Measurements from ENCODE around the gene SLC2A11. TPM values are rescaled to one million over a fixed set of nuclear protein-coding genes. Genes with fewer than 3 reads are reported as not detected.

SLC2A11 gene
- total RNA-seq, 1 experiment from 2014 or later: 4.9 TPM

GRCh38 chr22:23896523-23897186, 39.0 kb downstream of the SLC2A11 start:
- Histone ChIP-seq H3K9me3 (ENCODE audit: low read depth, low read length, poor library complexity, severe bottlenecking) (no peaks in the 10 kb centered on the region), H3K4me1 (ENCODE audit: insufficient read depth, low read length, poor library complexity, severe bottlenecking) (peaks cover 14% of the 10 kb centered on the region), H3K36me3 (ENCODE audit: insufficient read depth, low read length, poor library complexity, severe bottlenecking) (peaks cover 22% of the 10 kb centered on the region), H3K27ac (ENCODE audit: low read depth, low read length, poor library complexity, severe bottlenecking) (peak overlapping the region; percentile 95), H3K4me3 (ENCODE audit: low read depth, low read length, poor library complexity, severe bottlenecking) (no peak overlapping the region), H3K27me3 (replicated peaks; ENCODE audit: insufficient read depth, low read depth, low read length, poor library complexity) (no peaks in the 10 kb centered on the region)
- intact Hi-C loops (cut with micrococcal nuclease; ENCODE audit: unreplicated experiment): no loop called here
- no peak for DNase-seq (ENCODE audit: low spot score)
- ChIA-PET POLR2A (ENCODE audit: low non-redundant PET) (no interaction called here), CTCF (no interaction called here)
- TF ChIP-seq EZH2 (IDR thresholded peaks at IDR 0.05; ENCODE audit: borderline replicate concordance, low read depth, low read length, poor library complexity, severe bottlenecking): no peak
- no peak for TF ChIP-seq CTCF (conservative IDR thresholded peaks at IDR 0.05; ENCODE audit: low read depth, low read length)
- no TSS peak for BruUV-seq (replicated peaks)

GRCh38 chr22:23897320-23897719, 39.6 kb downstream of the SLC2A11 start:
- no peaks in the 10 kb centered on the region for H3K9me3 ChIP-seq (ENCODE audit: low read depth, low read length, poor library complexity, severe bottlenecking)
- CTCF ChIA-PET: no interaction called here
- BruUV-seq (replicated peaks): no TSS peak
- intact Hi-C loops (cut with micrococcal nuclease; ENCODE audit: unreplicated experiment): no loop called here
- H3K27me3 ChIP-seq (replicated peaks; ENCODE audit: insufficient read depth, low read depth, low read length, poor library complexity): no peaks in the 10 kb centered on the region
- H3K4me3 ChIP-seq (ENCODE audit: low read depth, low read length, poor library complexity, severe bottlenecking): no peak overlapping the region
- DNase-seq (ENCODE audit: low spot score): no peak
- TF ChIP-seq CTCF (conservative IDR thresholded peaks at IDR 0.05; ENCODE audit: low read depth, low read length) (no peak), EZH2 (IDR thresholded peaks at IDR 0.05; ENCODE audit: borderline replicate concordance, low read depth, low read length, poor library complexity, severe bottlenecking) (no peak)
- no peak overlapping the region for H3K27ac ChIP-seq (ENCODE audit: low read depth, low read length, poor library complexity, severe bottlenecking)
- peaks cover 22% of the 10 kb centered on the region for H3K36me3 ChIP-seq (ENCODE audit: insufficient read depth, low read length, poor library complexity, severe bottlenecking)
- H3K4me1 ChIP-seq (ENCODE audit: insufficient read depth, low read length, poor library complexity, severe bottlenecking): peaks cover 14% of the 10 kb centered on the region
- POLR2A ChIA-PET (ENCODE audit: low non-redundant PET): no interaction called here

- CTCF ChIA-PET: no interaction called here
- Histone ChIP-seq H3K36me3 (ENCODE audit: insufficient read depth, low read length, poor library complexity, severe bottlenecking) (peaks cover 22% of the 10 kb centered on the region), H3K9me3 (ENCODE audit: low read depth, low read length, poor library complexity, severe bottlenecking) (no peaks in the 10 kb centered on the region), H3K4me1 (ENCODE audit: insufficient read depth, low read length, poor library complexity, severe bottlenecking) (peaks cover 14% of the 10 kb centered on the region), H3K4me3 (ENCODE audit: low read depth, low read length, poor library complexity, severe bottlenecking) (no peak overlapping the region), H3K27me3 (replicated peaks; ENCODE audit: insufficient read depth, low read depth, low read length, poor library complexity) (no peaks in the 10 kb centered on the region), H3K27ac (ENCODE audit: low read depth, low read length, poor library complexity, severe bottlenecking) (peak overlapping the region; percentile 46)
- DNase-seq (ENCODE audit: low spot score): no peak
- BruUV-seq (replicated peaks): no TSS peak
- TF ChIP-seq EZH2 (IDR thresholded peaks at IDR 0.05; ENCODE audit: borderline replicate concordance, low read depth, low read length, poor library complexity, severe bottlenecking) (no peak), CTCF (conservative IDR thresholded peaks at IDR 0.05; ENCODE audit: low read depth, low read length) (no peak)
- intact Hi-C loops (cut with micrococcal nuclease; ENCODE audit: unreplicated experiment): no loop called here
- POLR2A ChIA-PET (ENCODE audit: low non-redundant PET): no interaction called here
These were observed 40.6 kb downstream of the SLC2A11 start for GRCh38 chr22:23898006-23898974.
